Fibroblast of mammary gland (primary cell): Measurements from ENCODE around the gene NTSR2.

Experiments used
- DNase-seq: peaks from one replicate; pipeline ENCODE4 v3.0.0-alpha.2; 2010; ENCODE audit warnings: low read depth
- H3K4me3 ChIP-seq: 2 replicates; pipeline ENCODE4 v1.5.1; 2011; ENCODE audit warnings: low read depth, mild to moderate bottlenecking, low read length, moderate library complexity; ENCODE audit not compliant: control insufficient read depth
- TF ChIP-seq, protein P1 (sequence below): conservative IDR thresholded peaks from 2 replicates; pipeline ENCODE4 v1.5.1; 2011; ENCODE audit warnings: low read depth, low read length, inconsistent platforms; ENCODE audit not compliant: control insufficient read depth, insufficient read depth

Gene NTSR2

DNA sequence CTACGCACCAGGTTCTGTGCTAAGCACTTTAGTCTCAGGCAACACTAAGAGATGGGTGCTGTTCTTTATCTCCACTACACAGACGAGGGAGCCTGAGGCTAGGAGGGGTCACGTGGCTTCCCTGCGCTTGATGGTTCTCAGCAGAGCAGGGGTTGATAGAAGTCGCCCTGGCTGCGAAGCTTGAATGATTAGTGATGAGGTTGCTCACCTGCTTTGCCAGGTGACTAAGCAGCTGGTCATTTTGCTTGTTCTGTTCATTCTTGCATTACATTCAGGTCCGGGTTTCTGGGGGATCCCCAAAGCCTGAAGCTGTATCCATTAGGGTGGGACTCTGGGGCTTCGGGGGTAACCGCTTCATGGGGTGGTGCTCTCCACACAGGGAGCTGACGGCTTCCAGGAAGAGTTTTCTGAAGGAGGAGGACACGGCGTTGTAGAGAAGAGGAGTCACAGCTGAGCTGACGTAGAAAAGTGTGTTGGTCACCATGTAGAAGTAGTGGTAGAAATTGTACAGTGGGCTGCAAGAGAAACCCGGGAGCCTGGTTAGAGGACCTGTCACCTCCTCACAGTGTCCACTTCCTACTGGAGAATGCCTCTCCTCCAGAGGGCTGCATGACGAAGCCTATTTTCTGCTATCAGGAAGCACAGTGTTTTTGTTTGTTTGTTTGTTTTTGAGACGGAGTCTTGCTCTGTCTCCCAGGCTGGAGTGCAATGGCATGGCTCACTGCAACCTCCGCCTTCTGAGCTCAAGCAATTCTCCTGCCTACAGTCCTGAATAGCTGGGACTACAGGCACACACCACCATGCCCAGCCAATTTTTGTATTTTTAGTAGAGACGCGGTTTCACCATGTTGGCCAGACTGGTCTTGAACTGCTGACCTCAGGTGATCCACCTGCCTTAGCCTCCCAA lies 11.5 kb downstream of the NTSR2 start:
- no peak for DNase-seq
- no peak overlapping the region for H3K4me3 ChIP-seq
- TF ChIP-seq, protein P1, sequence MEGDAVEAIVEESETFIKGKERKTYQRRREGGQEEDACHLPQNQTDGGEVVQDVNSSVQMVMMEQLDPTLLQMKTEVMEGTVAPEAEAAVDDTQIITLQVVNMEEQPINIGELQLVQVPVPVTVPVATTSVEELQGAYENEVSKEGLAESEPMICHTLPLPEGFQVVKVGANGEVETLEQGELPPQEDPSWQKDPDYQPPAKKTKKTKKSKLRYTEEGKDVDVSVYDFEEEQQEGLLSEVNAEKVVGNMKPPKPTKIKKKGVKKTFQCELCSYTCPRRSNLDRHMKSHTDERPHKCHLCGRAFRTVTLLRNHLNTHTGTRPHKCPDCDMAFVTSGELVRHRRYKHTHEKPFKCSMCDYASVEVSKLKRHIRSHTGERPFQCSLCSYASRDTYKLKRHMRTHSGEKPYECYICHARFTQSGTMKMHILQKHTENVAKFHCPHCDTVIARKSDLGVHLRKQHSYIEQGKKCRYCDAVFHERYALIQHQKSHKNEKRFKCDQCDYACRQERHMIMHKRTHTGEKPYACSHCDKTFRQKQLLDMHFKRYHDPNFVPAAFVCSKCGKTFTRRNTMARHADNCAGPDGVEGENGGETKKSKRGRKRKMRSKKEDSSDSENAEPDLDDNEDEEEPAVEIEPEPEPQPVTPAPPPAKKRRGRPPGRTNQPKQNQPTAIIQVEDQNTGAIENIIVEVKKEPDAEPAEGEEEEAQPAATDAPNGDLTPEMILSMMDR, result no peak

DNA sequence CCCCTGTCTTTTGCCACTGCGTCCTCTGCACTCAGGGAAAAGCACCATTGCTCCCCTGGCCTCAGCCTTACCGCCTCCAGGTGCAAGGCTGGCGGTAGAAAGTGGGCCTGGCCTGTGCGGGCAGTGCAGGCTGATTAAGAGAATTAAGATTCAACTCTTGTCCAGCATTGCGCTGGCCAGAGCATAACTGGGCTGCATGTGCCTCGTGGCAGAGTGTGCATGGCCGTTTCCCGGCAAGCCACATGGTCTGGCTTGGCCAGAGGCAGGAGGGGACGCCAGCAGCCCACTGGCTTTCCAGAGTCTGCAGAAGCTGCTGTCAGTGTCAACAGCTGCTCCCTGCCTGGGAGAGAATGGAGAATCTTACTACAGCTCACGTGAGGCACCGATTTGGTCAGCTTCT lies 12.3 kb downstream of the NTSR2 start:
- DNase-seq, result no peak
- TF ChIP-seq, protein P1, result no peak

DNA sequence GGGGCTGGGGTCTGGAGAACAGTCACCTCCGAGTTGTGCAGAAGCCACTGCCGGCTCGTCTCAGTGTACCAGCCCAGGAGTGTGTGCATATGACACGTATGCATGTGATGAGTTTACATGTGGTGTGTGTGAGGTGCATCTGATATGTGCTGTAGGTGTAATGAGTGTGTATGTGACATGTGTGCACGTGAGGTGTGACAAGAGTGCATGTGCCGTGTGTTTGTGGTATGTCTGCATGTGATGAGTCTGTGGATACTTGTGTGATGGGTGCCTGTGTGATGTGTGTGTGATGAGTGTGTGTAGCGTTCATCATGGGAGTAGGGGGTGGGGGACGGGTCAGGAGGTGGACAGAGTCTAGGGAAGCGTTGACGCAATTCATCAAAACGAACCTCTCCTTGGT lies 12.8 kb downstream of the NTSR2 start:
- no peak overlapping the region for H3K4me3 ChIP-seq
- no peak for DNase-seq
- TF ChIP-seq, protein P1, result no peak

More for the DNA sequence above, 12.3 kb downstream of the NTSR2 start:
- H3K4me3 ChIP-seq, result no peak overlapping the region

DNA sequence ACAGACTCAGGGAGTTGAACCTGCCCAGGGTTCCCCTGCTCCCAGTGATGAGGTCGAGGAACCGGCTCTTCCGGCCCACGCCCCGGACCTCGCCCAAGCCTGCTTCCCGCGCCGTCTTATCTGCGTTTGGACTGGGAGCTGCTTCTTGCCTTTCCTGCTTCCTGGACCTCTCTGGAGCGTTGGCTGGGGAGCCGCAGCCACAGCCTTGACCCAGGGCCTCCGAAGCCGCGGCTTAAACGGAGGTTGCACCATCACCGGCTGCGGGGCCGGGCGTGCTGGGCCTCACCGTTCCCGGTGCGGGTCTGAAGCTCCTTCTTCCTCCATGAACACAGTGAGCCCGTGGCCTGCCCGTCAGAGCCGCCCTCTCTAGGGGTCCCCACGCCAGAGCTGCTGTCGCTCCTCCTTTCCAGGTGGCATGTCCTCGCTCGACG lies 13.3 kb downstream of the NTSR2 start:
- no peak for DNase-seq
- TF ChIP-seq, protein P1, result no peak
- H3K4me3 ChIP-seq, result no peak overlapping the region

DNA sequence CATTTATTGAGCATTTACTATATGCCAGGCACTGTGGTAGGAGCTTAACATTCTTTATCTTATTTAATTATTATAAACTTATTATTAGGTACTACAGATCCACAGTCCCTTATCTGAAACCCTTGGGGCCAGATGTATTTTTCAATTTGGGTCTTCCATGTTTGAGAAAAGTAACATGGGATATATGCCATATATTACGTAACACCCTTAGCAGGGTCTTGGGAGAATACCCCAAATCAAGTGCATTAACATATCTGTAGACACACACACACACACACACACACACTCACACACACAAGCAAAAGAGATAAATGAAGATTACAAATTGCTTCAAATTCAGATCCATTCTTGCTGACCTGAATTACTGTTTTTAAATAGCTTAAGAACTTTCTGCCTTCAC lies 13.7 kb downstream of the NTSR2 start:
- H3K4me3 ChIP-seq, result no peak overlapping the region
- TF ChIP-seq, protein P1, result no peak
- DNase-seq, result no peak

DNA sequence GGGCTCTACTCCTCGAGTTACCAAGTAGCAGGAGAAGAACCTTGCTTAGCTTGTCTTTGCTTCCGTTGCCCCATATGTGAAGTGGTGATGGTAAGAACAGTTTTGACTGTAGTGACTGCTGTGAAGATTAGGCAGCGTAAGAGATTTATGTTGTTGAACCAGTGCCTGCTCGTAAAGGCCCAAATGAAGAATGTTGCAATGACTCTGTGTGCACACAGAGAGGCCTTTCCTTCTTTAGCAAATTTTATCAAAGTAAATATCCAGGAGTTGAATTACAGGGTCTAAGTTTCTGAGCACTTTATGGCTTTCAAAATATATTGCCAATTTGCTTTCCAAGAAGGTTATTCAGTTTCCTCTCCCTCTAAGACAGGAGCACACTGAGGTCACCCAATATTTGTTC lies 14.5 kb downstream of the NTSR2 start:
- no peak for DNase-seq
- TF ChIP-seq, protein P1, result no peak
- no peak overlapping the region for H3K4me3 ChIP-seq
